Nucleus accumbens (tissue), 56 donors: ENCODE results near the gene NDUFAF7.
A peak's percentile ranks its signal among the peaks of the same experiment; 100 is the strongest.
"Not testable (repeated sequence)": the region's sequence is repeated elsewhere in the genome, so short reads cannot be mapped to it uniquely, and the experiment has no call there.

Experiments
- DNase-seq, 56 donors: peaks; one replicate each; lab custom pipeline; 2025; lab: John Stamatoyannopoulos, UW

Gene NDUFAF7

GRCh38 chr2:37211939-37212338 is 19.5 kb upstream of the NDUFAF7 start:
- no peak for DNase-seq

GRCh38 chr2:37215250-37215649 is 16.2 kb upstream of the NDUFAF7 start:
- no peak for DNase-seq

DNA sequence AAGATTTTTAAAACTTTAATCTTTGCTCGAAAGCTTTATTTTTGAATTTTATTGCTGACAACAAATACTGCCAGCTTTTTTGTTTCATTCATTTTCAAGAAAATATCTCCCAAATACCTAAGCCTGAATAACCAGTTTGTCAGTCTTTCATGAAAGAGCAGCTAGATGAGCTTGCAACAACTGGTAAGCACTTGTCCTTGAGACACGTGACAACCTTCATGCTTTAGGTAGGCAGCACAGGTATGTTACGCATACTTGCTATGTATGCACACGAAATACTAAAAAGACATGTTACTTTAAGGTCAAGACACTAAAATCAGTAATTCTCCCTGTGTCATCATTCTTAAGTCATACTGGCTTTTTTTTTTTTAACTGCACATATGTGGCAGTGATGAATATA is 12.4 kb upstream of the NDUFAF7 start:
- no peak for DNase-seq

DNA sequence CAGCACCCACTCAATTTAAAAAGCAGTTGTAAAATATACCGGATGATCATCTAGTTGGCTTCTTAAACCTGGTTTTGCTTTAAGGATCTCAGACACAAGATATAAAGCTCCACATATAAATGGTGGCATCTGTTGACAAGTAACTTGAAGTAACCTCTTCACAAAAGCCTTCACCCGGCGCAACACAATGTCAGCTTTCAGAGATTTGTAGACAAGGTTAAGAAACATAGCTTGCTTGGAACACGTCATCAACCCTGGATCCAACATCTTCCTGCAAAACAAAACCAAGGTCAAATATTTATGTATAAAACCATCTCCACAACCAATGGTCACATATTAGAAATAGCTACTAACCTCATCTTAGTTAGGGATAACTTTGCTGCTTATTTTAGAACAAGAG is 8.3 kb upstream of the NDUFAF7 start:
- no peak for DNase-seq

DNA sequence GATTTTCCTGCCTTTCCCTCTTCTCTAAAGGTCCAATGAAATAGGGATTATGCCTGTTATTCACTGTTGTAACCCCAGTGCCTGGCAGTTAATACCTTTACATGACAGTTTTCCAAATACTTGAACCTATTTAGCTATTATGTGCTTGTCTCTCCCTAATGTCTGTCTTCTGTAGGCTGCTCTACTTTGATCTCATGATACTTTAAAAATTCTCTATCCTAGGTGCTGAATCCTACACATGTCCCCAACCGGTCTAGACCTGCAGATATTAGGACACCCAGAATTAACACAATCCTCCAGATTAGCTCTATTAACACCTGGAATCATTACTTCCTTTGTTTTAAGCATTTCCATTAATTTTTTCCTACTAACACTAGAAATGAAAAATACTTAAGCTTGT is 7.4 kb upstream of the NDUFAF7 start:
- no peak for DNase-seq

- DNase-seq: not testable (repeated sequence)
Measured at GRCh38 chr2:37225129-37225528, 6.3 kb upstream of the NDUFAF7 start.

GRCh38 chr2:37226863-37227262 is 4.6 kb upstream of the NDUFAF7 start:
- DNase-seq: no peak

GRCh38 chr2:37228788-37229187 is 2.7 kb upstream of the NDUFAF7 start:
- DNase-seq: no peak

DNA sequence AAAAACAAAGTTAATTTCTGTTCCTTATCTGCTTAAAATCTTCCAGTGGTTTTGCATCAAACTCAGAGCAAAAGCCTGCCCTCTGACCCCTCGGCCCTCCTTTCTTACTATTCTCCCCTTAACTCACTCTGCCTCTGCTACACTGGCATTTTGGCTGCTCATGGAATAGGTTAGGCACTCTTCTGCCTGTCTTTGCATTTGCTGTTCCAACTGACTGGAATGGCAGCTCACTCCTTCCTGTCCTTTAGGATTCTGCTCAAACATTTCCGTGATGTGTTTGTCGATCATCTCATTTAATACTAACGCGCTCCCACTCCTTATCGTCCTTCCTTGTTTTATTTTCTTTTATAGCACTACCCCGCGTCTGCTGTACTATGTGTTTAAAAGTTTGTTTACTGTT is 877 bp upstream of the NDUFAF7 start:
- no peak for DNase-seq

GRCh38 chr2:37232131-37232933 is 874 bp downstream of the NDUFAF7 start:
- peak in 16 of 56 donors; percentile 4 to 39 (median 26) for DNase-seq

GRCh38 chr2:37243435-37243834 is 12.0 kb downstream of the NDUFAF7 start:
- DNase-seq: no peak

- no peak for DNase-seq
Measured at GRCh38 chr2:37244017-37244416, 12.6 kb downstream of the NDUFAF7 start.

GRCh38 chr2:37244755-37245154 is 13.3 kb downstream of the NDUFAF7 start:
- DNase-seq: no peak

DNA sequence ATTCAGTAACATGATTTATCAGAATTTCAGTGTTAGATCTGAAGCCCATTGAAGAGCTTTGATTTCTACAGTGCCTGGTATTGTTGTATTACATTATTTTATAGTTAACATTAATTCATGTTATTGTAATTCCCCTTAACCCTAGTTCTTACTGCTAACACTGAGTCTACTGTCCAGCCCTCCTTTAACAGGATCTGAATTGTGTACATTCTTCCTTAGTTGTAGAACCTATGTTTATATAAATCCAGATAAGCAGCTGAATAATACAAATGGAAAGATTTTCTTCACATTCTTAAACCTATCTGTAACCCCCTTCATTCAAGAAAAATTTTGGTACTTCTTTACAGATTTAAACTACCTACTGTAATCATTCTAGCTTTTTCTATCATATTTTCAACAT is 14.7 kb downstream of the NDUFAF7 start:
- DNase-seq: no peak

GRCh38 chr2:37250869-37251740 is 19.6 kb downstream of the NDUFAF7 start:
- no peak for DNase-seq

DNA sequence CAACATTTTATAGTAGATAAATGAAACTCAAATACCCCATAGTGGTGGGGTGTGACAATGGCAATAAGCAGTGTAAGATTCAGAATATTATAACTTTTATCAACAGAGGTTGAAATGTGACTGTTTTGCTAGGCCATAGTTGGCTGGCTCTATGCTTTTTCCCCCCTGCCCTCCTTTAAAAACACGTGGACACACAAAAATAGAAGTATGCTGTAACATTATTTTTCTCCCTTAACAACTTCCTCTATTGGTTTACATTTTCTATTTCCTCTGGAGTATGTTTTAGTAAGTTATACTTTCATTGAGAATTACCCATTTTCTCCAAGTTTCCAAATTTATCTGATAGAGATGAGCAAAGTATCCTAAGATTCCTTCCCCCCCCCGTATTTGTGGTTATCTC is 31.1 kb downstream of the NDUFAF7 start:
- DNase-seq: no peak

DNA sequence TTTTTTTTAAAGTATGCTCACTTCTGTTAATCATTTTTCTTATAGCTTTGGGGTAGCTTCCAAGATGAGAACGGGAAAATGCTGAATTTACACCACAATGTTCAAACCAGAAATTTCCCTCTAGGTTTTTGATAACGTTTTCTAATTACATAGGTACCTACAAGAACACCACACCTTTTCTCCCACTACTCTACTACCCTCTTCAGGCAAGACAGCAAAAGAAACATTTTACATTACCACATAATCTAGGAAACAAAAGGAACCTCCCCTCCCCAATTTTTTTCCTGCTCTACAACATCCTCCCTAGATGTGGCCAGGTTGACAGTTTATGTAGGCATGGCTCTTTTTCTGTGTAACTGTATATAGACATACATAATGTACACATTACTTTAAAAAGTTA is 32.4 kb downstream of the NDUFAF7 start:
- DNase-seq: no peak

- no peak for DNase-seq
Measured at GRCh38 chr2:37267685-37268084, 36.2 kb downstream of the NDUFAF7 start.

- no peak for DNase-seq
Measured at GRCh38 chr2:37268111-37268510, 36.7 kb downstream of the NDUFAF7 start.

DNA sequence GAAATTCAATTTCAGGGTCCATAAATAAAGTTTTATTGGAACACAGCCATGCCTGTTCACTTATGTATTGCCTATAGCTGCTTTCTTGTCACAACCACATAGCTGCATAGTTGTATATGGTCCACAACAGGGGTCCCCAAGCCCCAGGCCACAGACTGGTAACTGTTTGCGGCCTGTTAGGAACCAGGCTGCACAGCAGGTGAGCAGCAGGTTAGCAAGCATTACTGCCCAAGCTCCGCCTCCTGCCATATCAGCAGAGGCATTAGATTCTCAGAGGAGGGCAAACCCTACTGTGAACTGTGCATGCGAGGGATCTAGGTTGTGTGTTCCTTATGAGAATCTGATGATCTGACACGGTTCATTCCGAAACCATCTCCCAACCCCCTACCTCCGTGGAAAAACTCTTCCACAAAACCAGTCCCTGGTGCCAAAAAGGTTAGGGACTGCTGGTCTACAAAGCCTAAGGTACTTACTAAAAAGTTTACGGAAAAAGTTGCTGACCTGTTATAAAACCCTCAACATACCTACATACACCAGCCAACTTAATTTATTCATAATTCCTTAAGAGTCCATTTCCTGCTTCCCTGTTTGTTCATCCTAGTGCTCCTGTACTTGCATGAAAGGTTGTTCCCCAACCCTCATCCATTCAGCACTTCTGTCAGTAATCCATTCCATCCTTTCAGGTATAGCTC is 40.1 kb downstream of the NDUFAF7 start:
- DNase-seq: no peak

DNA sequence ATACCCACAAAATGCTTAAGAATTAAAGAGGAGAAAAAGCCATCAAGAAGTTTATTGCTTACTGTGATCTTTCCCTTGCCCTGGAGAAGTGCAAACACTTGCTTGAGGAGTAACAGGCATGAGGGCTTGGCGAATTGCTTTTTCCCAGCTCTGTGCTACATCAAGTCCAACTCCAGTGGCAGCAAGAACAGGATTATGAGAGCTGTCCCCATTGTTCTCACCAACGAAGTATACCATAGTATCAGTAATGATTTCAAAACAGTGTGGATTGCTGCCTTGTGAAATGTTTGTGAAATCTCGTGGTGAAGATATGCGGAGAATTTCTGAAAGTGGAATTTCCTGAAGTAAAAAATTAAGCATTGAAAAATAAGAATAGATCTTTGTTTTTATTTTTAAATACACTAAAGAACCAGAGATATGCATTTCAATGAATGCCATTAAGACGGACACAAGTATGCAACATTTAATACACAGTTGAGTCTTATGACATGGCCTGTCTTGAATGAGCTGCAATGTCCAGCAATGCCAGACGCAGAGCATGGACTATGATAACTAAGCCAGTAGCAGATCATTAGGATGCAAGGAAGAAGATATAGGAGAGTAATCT is 43.0 kb downstream of the NDUFAF7 start:
- DNase-seq: no peak
